SKM-1 treated with dmso at 0.1 percent for 144 hours (cell line): ENCODE results near the gene EGFL6.
A peak's percentile ranks its signal among the peaks of the same experiment; 100 is the strongest.

ENCODE experiments used
- DNase-seq: peaks from one replicate; lab custom pipeline; 2025; ENCODE audit not compliant: unreplicated experiment; lab: John Stamatoyannopoulos, UW

EGFL6 gene, protein sequence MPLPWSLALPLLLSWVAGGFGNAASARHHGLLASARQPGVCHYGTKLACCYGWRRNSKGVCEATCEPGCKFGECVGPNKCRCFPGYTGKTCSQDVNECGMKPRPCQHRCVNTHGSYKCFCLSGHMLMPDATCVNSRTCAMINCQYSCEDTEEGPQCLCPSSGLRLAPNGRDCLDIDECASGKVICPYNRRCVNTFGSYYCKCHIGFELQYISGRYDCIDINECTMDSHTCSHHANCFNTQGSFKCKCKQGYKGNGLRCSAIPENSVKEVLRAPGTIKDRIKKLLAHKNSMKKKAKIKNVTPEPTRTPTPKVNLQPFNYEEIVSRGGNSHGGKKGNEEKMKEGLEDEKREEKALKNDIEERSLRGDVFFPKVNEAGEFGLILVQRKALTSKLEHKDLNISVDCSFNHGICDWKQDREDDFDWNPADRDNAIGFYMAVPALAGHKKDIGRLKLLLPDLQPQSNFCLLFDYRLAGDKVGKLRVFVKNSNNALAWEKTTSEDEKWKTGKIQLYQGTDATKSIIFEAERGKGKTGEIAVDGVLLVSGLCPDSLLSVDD

DNA sequence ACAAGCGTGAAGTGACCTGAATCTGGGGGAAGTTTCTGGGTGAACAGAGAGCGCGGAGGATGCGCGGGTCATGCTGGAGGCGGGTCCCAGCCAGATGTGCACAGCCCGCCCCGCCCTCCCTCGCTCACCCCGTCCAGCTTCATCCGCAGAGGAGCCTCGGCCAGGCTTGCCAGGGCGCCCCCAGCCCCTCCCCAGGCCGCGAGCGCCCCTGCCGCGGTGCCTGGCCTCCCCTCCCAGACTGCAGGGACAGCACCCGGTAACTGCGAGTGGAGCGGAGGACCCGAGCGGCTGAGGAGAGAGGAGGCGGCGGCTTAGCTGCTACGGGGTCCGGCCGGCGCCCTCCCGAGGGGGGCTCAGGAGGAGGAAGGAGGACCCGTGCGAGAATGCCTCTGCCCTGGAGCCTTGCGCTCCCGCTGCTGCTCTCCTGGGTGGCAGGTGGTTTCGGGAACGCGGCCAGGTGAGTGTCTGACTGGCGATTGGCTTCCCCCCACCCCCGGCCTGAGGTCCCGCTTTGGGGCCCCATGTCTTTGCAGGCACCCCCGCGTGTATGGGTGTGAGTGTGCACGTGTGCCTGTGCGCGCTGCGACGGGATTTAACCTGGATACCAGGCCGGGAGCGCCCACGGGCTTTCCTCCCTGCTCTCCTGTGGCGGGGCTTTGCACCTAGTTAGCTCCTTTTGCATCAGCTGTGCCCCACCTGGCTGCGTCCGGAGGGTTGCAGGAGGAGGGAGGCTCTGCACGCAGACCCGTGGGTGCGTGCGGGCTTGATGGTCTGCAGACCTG, at the start of gene EGFL6:
TSS of gene EGFL6 (plus strand) at position 123 of the 782 bp plus-strand sequence. CDS start at position 384, 261 bp downstream.
- DNase-seq = no peak

DNA sequence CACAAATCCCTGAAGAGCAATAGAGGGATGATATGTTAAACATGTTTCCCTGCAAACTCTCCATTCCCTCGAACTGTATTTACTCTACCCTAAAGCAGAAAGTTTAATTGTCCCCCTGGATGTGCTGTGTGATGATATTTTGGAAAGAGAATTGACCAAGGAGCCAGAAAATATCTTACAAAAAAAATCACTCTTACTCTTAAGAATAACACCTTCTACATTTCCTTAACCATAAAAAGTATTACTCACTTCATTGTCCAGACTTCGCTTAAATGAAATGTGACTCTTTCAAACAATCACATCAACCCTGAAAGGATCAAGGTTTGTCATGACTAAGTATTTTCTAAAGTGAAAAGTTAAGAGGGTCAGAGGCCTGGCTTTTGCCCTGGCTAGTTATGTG, 49.0 kb upstream of the EGFL6 start:
- no peak for DNase-seq

DNA sequence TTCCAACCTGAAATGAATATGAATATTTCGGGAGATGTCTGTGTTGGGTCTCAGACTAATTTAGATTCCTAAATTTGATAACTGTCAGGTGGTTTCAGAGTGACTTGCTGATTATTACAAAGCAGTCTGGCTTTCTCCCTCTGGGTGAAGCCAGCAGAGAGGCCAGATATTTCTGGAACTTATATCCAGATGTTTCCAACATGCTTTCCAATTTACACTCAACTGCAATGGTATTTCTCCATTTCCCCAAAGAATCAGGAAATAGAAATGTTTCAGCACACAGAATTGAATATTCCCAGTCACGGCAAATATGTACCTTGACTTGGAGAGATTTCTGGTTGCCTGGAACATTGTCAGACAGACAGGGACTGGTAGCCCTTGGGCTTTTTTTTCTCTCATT, 48.5 kb upstream of the EGFL6 start:
- no peak for DNase-seq

DNA sequence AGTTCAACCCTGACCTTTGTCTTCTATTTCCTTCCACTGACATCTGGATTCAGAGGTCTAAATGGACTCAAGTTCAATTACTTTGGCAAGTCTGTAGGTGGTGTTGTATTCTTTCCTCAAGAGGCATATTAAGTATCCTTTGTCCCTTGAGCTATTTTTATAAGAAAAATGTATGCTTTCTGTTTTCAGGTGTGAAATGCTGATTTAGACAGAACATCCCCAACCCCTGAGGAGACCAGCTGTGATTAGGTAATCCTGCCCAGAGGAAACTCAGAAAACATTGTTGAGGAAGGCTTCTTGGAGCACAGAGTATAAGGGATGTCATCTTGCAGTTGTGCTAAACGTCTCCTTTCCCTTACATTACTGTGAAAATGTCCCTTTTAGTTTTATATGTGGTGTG, 46.6 kb upstream of the EGFL6 start:
- no peak for DNase-seq

DNA sequence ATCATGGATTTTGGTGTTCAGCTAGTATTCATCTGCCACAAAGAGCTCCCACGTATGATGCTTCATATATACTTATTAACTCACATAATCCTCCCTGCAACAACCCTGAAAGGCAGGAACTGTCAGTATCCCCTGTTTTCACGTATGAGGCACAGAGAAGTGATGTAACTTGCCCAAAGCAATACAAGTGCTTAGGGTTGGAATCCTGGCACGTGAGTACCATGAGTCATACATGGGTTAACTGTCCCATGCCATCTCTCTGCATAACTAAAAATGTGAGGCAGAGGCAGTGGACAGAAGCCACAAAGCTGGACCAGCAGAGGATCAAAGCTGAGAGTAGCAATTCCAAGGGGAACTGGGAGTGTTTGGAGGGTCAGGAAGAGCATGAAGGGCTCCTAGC, 35.7 kb upstream of the EGFL6 start:
- DNase-seq = no peak

DNA sequence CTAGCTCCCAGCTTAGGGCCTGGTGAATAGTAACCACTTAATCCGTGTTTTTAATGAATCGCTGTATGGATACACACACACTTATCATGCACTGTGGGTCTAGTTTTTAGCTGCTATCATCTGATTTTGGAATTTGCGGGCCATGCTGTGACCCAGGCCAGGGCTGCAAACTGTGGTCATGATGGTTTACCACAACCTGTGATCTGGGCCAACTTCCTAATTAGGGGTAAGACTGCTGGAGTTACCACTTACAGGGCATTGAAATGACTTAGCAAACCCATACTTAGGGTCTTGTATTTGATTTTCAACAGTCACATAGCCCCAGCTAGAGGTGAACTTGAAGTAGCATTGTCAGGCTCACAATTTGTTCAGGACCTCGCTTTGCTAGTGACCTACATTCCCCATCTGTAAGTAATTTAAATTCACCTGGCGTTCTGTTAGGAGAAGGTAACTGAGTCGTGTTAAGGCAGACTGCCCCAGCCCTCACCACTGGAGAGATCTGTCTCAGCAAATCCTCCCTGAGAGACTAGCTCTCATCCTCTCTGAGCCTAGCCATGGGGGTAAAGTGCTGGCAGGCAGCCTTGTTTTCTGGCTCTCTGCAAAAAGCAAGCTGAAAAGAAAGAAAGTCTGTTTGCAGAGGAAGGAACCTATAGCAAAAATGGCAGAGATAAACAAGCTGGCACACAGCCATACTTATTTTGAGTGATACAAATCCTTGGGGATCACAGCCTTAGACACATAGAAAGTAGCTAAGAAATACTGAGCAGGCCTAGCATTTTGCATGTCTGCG, 33.8 kb upstream of the EGFL6 start:
- no peak for DNase-seq

DNA sequence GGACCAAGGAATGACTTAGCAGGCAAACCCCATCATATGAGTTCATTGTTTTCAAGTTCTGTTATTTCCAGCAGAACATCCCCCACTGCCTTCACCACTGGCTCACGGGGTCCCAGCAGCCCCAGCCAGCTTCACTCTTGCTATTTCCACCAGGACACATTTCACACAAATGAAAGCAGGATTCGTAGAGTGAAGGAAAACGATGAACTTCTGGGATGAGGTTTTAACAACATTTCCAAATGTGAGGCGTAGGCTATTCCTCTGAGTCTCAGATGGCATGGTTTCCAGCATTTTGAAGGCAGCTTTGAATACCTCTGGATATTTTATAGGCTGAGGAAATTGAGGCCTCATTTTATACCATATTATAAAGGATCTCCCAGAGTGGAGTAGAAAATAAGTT, 32.9 kb upstream of the EGFL6 start:
- DNase-seq = no peak

DNA sequence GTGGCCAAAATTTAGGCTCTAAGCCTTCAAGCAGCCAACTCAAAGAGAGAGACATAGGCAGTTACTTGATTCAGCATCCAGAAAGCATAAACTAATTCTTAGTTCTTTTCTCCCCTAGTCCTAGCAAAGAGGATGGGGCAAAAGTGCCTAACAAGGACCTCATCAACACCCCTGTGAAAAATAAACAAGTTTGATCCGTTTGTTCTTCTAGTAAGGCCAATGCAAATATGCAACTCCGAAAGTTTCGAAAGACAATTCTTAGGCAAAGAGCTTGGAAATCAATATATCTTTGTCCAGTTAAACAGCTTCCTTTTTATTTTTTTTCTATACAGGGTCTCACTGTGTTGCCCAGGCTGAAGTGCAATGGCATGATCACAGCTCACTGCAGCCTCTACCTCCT, 31.0 kb upstream of the EGFL6 start:
- no peak for DNase-seq

DNA sequence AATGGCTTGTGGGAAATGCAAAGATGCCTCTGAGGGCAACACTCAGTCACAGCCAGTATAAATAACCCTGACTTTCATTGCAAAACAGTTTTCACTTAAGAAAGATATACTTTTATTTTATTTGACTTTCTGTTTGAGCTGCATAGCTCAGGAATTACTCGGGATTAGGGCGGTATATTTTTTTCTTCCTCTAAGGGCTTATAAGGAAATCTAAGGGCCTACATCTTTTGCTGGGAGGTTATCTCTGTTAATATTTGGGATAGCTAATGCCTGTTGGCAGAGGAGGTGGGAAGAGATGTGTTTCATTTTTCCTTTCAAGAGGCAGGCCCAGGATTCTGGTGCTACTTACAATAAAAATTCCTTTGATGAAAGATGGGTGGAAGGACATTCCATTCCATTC, 28.8 kb upstream of the EGFL6 start:
- no peak for DNase-seq

DNA sequence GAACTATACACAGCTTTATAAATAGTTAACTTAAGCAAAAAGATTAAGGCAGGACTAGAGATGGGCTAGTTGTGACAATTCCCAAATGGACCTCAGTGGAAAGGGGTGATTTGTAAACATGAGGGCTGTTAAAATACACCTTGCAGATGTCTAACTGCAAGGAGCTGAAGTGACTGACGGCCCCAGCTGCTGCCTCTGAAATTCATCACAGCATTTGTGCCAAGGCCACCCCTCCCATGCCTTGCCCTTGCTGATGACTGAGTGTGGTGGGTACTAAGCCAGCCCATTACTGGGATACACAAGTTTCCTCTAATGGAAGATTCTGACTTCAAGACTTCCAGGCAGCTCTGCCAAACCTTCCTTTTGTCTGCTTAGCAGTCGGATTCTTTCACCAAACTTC, 23.7 kb upstream of the EGFL6 start:
- DNase-seq = no peak

DNA sequence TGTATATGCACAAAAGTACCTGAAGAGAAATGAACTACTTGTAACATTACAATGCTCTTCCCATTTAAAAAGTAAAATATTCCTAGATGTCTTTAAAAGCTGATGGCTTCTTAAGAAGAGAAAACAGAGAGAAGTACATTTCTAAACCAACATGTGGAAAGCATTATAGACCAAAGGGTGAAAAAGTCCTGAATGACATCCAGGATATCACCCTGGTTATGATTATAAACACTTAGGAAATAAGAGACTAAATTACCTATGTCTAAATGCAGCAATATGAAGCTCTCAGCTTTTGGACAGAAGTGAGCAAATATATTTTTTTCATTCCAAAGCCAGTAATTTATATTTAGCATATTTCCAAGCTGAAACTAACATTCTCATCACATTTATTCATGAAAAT, 21.7 kb upstream of the EGFL6 start:
- DNase-seq = no peak

DNA sequence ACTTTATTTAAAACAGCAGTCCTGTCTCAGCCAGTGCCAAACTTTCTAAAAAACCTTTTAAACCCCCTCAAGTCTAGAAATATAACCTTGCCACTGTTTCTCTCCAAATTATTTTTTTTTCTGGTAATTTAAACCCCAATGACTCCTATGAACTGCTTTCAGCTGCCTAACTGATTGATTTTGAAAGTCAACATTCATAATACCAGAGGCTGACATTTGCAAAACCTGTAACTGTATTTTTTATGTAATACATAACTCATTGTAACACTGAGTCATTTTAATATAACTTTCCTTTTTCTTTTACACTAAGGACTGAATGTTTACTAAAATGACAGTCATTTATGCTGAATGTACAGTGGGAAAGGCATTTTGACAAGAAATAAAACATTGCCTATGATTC, 19.1 kb upstream of the EGFL6 start:
- DNase-seq = no peak

DNA sequence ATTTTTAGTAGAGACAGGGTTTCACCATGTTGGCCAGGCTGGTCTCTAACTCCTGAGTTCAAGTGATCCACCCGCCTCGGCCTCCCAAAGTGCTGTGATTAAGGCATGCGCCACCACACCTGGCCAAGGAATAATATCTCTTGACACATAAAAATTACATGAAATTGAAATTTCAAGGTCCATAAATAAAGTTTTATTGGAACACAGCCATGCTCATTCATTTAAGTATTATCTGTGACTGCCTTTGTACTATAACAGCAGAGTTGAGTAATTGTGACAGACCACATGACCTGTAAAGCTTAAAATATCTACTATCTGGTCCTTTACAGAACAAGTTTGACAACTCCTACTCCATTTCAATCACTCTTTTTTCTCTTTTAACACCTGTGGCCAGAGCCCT, 17.8 kb upstream of the EGFL6 start:
- DNase-seq = no peak

DNA sequence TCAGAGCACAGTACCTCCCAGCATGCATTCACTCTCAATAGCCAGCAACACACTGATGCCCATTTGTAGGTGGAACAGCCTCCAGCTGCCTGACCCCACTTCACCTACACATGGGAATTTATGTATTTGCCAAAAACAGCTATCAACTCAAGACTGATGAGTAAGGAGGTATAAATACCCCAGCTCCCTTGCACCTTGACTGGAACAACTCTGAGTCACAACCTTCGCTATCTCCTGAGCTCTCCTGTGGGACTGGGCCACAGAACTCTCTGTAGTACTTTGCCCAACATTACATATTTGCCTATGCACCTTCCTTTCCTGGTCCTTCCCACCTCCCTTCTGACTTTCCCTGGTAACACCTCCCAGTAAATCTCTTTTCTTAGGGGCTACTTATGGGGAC, 16.5 kb upstream of the EGFL6 start:
- DNase-seq = no peak

DNA sequence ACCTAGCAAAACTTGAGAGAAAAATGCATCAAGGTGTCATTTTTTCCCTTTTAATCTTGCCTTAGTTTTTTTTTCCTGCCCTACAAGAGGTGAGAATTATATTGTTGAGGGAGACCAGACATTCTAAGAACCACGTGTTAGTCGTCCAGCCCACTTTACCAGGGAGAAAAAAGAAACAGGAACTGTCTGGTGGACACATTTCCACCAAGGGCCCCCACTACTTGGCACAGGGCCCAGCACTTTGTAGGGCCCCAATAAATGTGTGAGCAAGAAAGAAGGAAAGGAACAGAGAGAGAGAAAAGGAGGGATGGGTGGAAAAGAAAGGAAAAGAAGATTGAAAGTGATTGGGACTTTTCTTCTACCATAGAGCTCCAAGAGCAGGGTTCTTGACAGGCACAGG, 3.9 kb upstream of the EGFL6 start:
- no peak for DNase-seq

DNA sequence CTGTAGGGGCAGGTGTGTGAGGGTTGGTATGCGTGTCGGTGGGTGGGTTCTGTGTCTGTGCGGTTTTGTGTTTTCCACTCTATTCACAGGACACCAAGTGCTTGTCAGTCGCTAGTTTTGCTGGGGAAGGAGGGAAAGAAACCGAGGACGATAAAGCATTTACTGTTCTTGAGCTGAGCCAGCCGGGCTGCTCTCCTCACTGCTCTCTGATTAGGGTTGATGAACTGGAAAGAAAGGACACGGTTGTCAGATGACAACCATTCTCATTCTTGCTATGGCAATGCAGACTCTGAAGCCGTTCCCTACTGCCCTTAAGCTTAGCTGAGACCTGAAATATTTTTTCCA, 832 bp downstream of the EGFL6 start:
- no peak for DNase-seq

DNA sequence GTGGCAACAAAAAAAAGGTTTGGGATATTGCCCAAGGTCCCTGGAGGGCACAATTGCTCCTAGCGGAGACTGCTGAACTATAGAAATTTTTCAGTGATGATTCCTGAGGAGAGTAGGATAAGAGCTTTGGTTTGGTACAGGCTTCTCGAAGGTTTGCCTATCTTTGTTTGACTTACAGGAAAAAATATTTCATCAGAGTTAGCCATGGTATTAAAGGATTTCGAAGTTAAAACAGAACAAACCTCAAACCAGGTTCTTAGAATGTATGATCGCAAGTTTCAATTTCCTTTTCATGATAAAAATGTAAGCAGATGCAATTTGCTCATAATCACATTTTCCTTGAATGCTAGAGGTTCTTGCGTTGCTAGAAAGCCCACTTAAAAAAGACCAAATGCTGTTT, 1.7 kb downstream of the EGFL6 start:
- no peak for DNase-seq

DNA sequence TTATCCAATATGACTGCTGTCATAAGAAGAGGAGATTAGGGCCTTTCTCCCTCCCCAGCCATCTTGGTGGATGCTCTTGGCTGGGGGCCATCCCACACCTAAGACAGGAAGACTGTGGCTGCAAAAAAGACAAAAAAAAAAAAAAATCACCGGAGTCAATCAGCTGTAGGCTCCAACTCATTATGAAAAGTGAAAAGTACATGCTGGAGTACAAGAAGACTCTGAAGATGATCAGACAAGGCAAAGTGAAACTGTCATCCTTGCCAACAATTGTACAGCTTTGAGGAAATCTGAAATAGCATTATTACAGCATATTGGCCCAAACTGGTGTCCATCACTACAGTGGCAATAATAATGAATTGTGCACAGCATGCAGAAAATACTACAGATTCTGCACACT, 5.2 kb downstream of the EGFL6 start:
- DNase-seq = no peak

DNA sequence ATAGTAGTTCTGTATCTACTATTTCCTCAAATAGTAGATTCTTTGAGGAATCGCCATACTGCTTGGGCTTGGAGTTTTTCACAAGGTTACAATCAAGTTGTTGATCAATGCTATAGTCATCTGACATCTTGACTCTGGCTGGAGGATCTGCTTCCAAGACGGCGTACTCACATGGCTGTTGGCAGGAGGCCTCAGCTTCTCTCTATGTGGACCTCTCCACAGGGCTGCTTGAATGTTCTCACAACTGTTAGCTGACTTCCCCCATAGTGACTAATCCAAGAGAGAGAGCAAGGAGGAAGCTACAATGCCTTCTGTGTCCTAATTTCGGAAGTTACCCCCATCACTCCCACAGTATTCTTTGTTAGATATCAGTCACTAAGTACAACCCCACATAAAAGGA, 10.3 kb downstream of the EGFL6 start:
- peak; percentile 30 for DNase-seq

DNA sequence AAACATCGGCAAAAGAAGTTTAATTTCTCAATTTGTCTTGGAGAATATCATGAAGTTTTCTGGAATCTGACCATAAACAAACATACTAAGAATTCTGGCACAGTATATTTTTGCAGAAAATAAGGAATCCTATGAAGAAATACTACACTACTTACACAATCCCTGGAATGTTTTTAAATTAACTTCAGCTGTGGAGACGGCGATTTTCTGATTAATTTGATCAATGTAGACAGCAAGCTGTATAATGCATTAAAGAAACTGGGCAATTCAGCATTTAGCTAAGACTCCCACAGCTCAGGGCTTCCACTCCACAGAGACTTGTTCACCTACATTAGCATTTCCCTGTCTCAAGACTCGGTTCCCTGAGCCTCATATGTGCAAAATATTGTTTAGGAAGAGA, 12.2 kb downstream of the EGFL6 start:
- no peak for DNase-seq

DNA sequence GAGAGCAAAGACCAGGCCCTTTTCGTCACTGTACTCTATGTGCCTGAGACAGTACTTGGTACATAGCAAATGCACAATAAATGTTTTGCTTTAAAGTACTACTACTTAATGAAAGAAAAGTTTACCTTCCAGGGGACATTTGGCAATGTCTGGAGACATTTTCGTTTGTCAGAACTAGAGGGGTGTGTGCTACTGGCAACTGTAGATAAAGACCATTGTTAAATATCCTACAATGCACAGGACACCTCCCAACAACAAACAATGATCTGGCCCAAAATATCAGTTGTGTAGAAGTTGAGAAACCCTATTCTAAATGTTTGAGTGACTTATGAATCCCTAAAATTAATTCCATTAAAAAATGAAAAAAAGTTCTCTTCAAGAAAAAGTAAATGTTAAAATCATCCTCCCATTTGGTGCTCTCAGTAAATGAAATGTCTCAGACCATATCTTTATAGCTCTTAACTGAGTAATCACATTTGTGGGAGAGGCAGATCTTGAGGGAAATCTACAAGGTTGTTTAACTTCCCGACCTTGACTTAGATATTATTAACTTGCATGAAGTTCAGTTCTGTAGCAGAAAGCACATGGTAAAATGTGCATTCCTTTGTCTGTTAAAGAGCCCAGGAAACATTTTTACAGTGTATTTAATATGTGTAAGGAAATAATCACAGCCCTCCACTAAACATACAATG, 18.5 kb downstream of the EGFL6 start:
- DNase-seq = no peak
